ENCODE measurements around the gene SULT4A1.

Gene SULT4A1

GRCh38 chr22:43883012-43883661 lies 20.8 kb upstream of the SULT4A1 start:
- H3K4me3 ChIP-seq (ENCODE audit: low read length), result no peak overlapping the region
- peak; percentile 56 for DNase-seq (ENCODE audit: low read depth)
- peak; percentile 52 for TF ChIP-seq CTCF (conservative IDR thresholded peaks at IDR 0.05; ENCODE audit: low read length)

- no peak overlapping the region for H3K4me3 ChIP-seq (ENCODE audit: low read length)
- DNase-seq (ENCODE audit: low read depth), result no peak
- no peak for TF ChIP-seq CTCF (conservative IDR thresholded peaks at IDR 0.05; ENCODE audit: low read length)
Observed at GRCh38 chr22:43882122-43882767, 19.9 kb upstream of the SULT4A1 start.

- no peak for TF ChIP-seq CTCF (conservative IDR thresholded peaks at IDR 0.05; ENCODE audit: low read length)
- DNase-seq (ENCODE audit: low read depth), result no peak
Observed at GRCh38 chr22:43881091-43882061, 19.1 kb upstream of the SULT4A1 start.

GRCh38 chr22:43880541-43880991 lies 18.3 kb upstream of the SULT4A1 start:
- H3K4me3 ChIP-seq (ENCODE audit: low read length), result no peak overlapping the region
- no peak for DNase-seq (ENCODE audit: low read depth)
- TF ChIP-seq CTCF (conservative IDR thresholded peaks at IDR 0.05; ENCODE audit: low read length), result no peak

More at GRCh38 chr22:43881091-43882061, 19.1 kb upstream of the SULT4A1 start:
- H3K4me3 ChIP-seq (ENCODE audit: low read length), result no peak overlapping the region

GRCh38 chr22:43879901-43880540 lies 17.7 kb upstream of the SULT4A1 start:
- no peak overlapping the region for H3K4me3 ChIP-seq (ENCODE audit: low read length)
- no peak for DNase-seq (ENCODE audit: low read depth)
- no peak for TF ChIP-seq CTCF (conservative IDR thresholded peaks at IDR 0.05; ENCODE audit: low read length)

- TF ChIP-seq CTCF (conservative IDR thresholded peaks at IDR 0.05; ENCODE audit: low read length), result no peak
- DNase-seq (ENCODE audit: low read depth), result no peak
- H3K4me3 ChIP-seq (ENCODE audit: low read length), result no peak overlapping the region
Observed at GRCh38 chr22:43878831-43879550, 16.7 kb upstream of the SULT4A1 start.
